Ishikawa (cell line): ENCODE data around the gene TMC7.

Source experiments
- CEBPB ChIP-seq: IDR thresholded peaks from 2 replicates; pipeline ENCODE4 v1.6.1; 2012
- CREB1 ChIP-seq: IDR thresholded peaks from 2 replicates; pipeline ENCODE4 v1.6.1; 2012; ENCODE audit warnings: low read depth
- EGR1 ChIP-seq: IDR thresholded peaks from 2 replicates; pipeline ENCODE4 v1.6.1; 2012
- EP300 ChIP-seq: IDR thresholded peaks from 2 replicates; pipeline ENCODE4 v1.6.1; 2012; ENCODE audit warnings: borderline replicate concordance
- FOXM1 ChIP-seq: IDR thresholded peaks from 2 replicates; pipeline ENCODE4 v1.6.1; 2012; ENCODE audit warnings: low read depth, borderline replicate concordance
- MAX ChIP-seq: IDR thresholded peaks from 2 replicates; pipeline ENCODE4 v1.6.1; 2012
- NFIC ChIP-seq: IDR thresholded peaks from 2 replicates; pipeline ENCODE4 v1.6.1; 2012
- RAD21 ChIP-seq: IDR thresholded peaks from 2 replicates; pipeline ENCODE4 v1.6.1; 2012; ENCODE audit warnings: low read depth
- REST ChIP-seq: IDR thresholded peaks from 2 replicates; pipeline ENCODE4 v1.6.1; 2012; ENCODE audit warnings: low read depth, mild to moderate bottlenecking
- TAF1 ChIP-seq: IDR thresholded peaks from 2 replicates; pipeline ENCODE4 v1.6.1; 2012; ENCODE audit warnings: low read depth, mild to moderate bottlenecking
- TCF12 ChIP-seq: IDR thresholded peaks from 2 replicates; pipeline ENCODE4 v1.6.1; 2012; ENCODE audit warnings: low read depth
- TEAD4 ChIP-seq: IDR thresholded peaks from 2 replicates; pipeline ENCODE4 v1.6.1; 2012
- USF1 ChIP-seq: IDR thresholded peaks from 2 replicates; pipeline ENCODE4 v1.6.1; 2012
- YY1 ChIP-seq: IDR thresholded peaks from 2 replicates; pipeline ENCODE4 v1.6.1; 2012; ENCODE audit warnings: low read depth
- ZBTB7A ChIP-seq: IDR thresholded peaks from 2 replicates; pipeline ENCODE4 v1.6.1; 2012; ENCODE audit warnings: low read depth

The TMC7 gene

GRCh38 chr16:19092653-19093410 is 109.1 kb downstream of the TMC7 start:
- TF ChIP-seq EP300 (no peak), FOXM1 (no peak), CEBPB (no peak), NFIC (no peak), TAF1 (no peak), EGR1 (no peak)

- TF ChIP-seq TAF1 (no peak), FOXM1 (no peak), TCF12 (no peak), ZBTB7A (no peak), RAD21 (no peak), MAX (no peak), YY1 (no peak), EP300 (no peak), CREB1 (no peak), USF1 (no peak), EGR1 (no peak)
These were observed 110.2 kb downstream of the TMC7 start for GRCh38 chr16:19093631-19094541.

- TF ChIP-seq CEBPB (no peak), YY1 (no peak), MAX (no peak), RAD21 (no peak), CREB1 (no peak), USF1 (no peak), TAF1 (no peak), TEAD4 (no peak), EGR1 (no peak), ZBTB7A (no peak), EP300 (no peak), NFIC (no peak)
These were observed 111.0 kb downstream of the TMC7 start for GRCh38 chr16:19094542-19095365.

- TF ChIP-seq TEAD4 = peak; percentile 58
- TF ChIP-seq EGR1 = no peak
- peak; percentile 59; the same call in 1 of the 2 replicates for TF ChIP-seq TCF12
- 0 out of 2 replicates have a peak, but pooled peaks have one; percentile 19 for TF ChIP-seq NFIC
- TF ChIP-seq EP300 = peak; percentile 72; the same call in 1 of the 2 replicates
These were observed 111.9 kb downstream of the TMC7 start for GRCh38 chr16:19095654-19096053.

- TF ChIP-seq CEBPB = no peak
- TF ChIP-seq REST = no peak
These were observed 114.4 kb downstream of the TMC7 start for GRCh38 chr16:19098173-19098572.

- TF ChIP-seq TCF12 = 0 out of 2 replicates have a peak, but pooled peaks have one; percentile 33
- TF ChIP-seq CEBPB = no peak
- no peak for TF ChIP-seq FOXM1
- no peak for TF ChIP-seq RAD21
- no peak for TF ChIP-seq EP300
- TF ChIP-seq TEAD4 = no peak
- TF ChIP-seq YY1 = no peak
- TF ChIP-seq TAF1 = no peak
- TF ChIP-seq USF1 = no peak
These were observed 118.6 kb downstream of the TMC7 start for GRCh38 chr16:19102187-19102872.
